HUES48 (cell line): Measurements from ENCODE around the gene TIGD4.

Experiments used
- H3K27ac ChIP-seq: one replicate; pipeline ENCODE4 v1.7.0; 2013; ENCODE audit warnings: low read depth, low read length, inconsistent platforms
- H3K27me3 ChIP-seq: 2 replicates; pipeline ENCODE4 v1.6.1; 2013; ENCODE audit warnings: mild to moderate bottlenecking, low read length; ENCODE audit not compliant: control insufficient read depth, insufficient read depth
- H3K36me3 ChIP-seq: 2 replicates; pipeline ENCODE4 v1.6.1; 2013; ENCODE audit warnings: low read length; ENCODE audit not compliant: control insufficient read depth, insufficient read depth
- H3K4me1 ChIP-seq: 2 replicates; pipeline ENCODE4 v1.6.1; 2013; ENCODE audit warnings: mild to moderate bottlenecking, low read length; ENCODE audit not compliant: control insufficient read depth, insufficient read depth
- H3K4me3 ChIP-seq: 2 replicates; pipeline ENCODE4 v1.5.1; 2013; ENCODE audit warnings: mild to moderate bottlenecking, low read depth, low read length
- H3K9ac ChIP-seq: 2 replicates; pipeline ENCODE4 v1.6.1; 2013; ENCODE audit warnings: mild to moderate bottlenecking, low read depth, low read length, moderate library complexity
- H3K9me3 ChIP-seq: 2 replicates; pipeline ENCODE4 v1.6.1; 2013; ENCODE audit warnings: low read length; ENCODE audit not compliant: control insufficient read depth, insufficient read depth

TIGD4 gene

GRCh38 chr4:152738827-152739226, 40.7 kb downstream of the TIGD4 start:
- Histone ChIP-seq H3K4me1 (no peaks in the 10 kb centered on the region), H3K9ac (no peak overlapping the region), H3K27ac (no peak overlapping the region), H3K4me3 (no peak overlapping the region), H3K27me3 (no peaks in the 10 kb centered on the region), H3K9me3 (no peaks in the 10 kb centered on the region), H3K36me3 (no peaks in the 10 kb centered on the region)

- Histone ChIP-seq H3K9ac (no peak overlapping the region), H3K27me3 (no peaks in the 10 kb centered on the region), H3K9me3 (no peaks in the 10 kb centered on the region), H3K27ac (no peak overlapping the region), H3K4me1 (no peaks in the 10 kb centered on the region), H3K4me3 (no peak overlapping the region), H3K36me3 (no peaks in the 10 kb centered on the region)
Observed at GRCh38 chr4:152735906-152736305, 43.6 kb downstream of the TIGD4 start.

DNA sequence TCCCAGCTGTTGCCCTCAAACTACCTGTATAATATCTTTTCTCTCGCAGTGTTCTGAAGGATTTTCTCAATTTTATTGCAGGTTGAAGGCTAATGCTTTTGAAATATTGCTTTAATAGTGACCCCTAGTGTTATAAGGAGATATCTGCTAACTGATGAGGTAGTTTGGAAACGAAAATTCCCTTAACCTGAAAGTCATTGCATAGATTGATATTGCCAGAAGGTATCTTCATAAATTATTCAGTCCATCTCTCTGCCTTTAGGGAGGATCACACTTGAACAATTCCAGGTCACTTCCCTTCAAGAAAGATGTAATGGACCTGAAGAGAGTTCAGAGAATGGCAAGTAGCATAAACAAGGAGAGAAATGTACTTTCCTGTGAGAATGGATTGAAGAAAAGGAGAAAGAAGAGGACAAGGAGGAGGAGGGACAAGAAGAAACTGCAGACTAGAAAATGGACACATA, 44.1 kb downstream of the TIGD4 start:
- Histone ChIP-seq H3K9ac (no peak overlapping the region), H3K27me3 (no peaks in the 10 kb centered on the region), H3K4me3 (no peak overlapping the region), H3K4me1 (no peaks in the 10 kb centered on the region), H3K9me3 (no peaks in the 10 kb centered on the region), H3K27ac (no peak overlapping the region), H3K36me3 (no peaks in the 10 kb centered on the region)

DNA sequence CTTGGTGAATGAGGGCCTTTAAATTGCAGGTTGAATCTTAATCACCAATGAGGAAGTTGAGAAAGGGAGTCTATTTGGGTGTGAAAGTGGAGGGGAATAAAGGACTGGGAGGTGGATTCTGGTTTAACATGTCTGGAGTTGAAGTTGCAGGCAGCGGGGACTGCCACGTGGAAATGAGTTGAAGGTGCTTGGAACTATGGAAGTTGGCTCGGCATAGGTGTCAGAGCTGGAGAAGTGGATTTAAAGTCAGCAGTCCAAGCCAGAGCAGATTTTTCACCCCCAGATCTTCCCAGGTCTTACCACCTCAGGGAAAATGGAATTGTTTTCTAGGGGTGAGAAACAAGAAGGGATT, 44.9 kb downstream of the TIGD4 start:
- no peaks in the 10 kb centered on the region for H3K36me3 ChIP-seq

GRCh38 chr4:152734015-152734698, 45.4 kb downstream of the TIGD4 start:
- H3K4me3 ChIP-seq = no peak overlapping the region

More for the DNA sequence above, 44.9 kb downstream of the TIGD4 start:
- H3K27ac ChIP-seq = no peak overlapping the region
- H3K4me1 ChIP-seq = no peaks in the 10 kb centered on the region
- H3K9ac ChIP-seq = no peak overlapping the region
- H3K27me3 ChIP-seq = no peaks in the 10 kb centered on the region
- no peaks in the 10 kb centered on the region for H3K9me3 ChIP-seq
- H3K4me3 ChIP-seq = no peak overlapping the region

GRCh38 chr4:152731997-152732396, 47.5 kb downstream of the TIGD4 start:
- H3K4me3 ChIP-seq = no peak overlapping the region
- H3K27ac ChIP-seq = no peak overlapping the region
- H3K9ac ChIP-seq = no peak overlapping the region
- H3K36me3 ChIP-seq = no peaks in the 10 kb centered on the region
- no peaks in the 10 kb centered on the region for H3K27me3 ChIP-seq
- no peaks in the 10 kb centered on the region for H3K4me1 ChIP-seq
- no peaks in the 10 kb centered on the region for H3K9me3 ChIP-seq

More at GRCh38 chr4:152734015-152734698, 45.4 kb downstream of the TIGD4 start:
- Histone ChIP-seq H3K27ac (no peak overlapping the region), H3K9ac (no peak overlapping the region), H3K4me1 (no peaks in the 10 kb centered on the region), H3K27me3 (no peaks in the 10 kb centered on the region), H3K9me3 (no peaks in the 10 kb centered on the region), H3K36me3 (no peaks in the 10 kb centered on the region)

DNA sequence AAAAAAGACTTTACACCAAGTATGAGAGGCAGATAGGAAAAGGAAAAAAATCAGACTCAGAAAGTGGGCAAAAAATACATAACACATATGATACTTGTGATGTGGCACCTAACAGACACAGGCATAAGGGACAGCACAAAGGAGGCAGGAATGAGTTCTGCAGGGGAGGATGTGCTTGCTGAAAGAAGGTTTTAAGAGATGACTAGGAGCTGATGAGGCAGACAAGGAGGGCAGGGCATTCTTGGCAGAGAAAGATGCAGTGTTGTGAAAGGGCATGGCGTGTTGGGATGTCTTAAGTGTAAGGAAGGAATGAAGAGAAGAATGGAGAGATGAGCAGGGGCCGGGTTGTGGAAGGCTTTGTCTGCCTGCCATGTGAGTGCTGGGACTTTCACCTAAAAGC, 50.1 kb downstream of the TIGD4 start:
- Histone ChIP-seq H3K27ac (no peak overlapping the region), H3K4me3 (no peak overlapping the region), H3K36me3 (no peaks in the 10 kb centered on the region), H3K4me1 (no peaks in the 10 kb centered on the region), H3K27me3 (no peaks in the 10 kb centered on the region), H3K9me3 (no peaks in the 10 kb centered on the region), H3K9ac (no peak overlapping the region)

GRCh38 chr4:152728343-152728742, 51.2 kb downstream of the TIGD4 start:
- Histone ChIP-seq H3K4me3 (no peak overlapping the region), H3K36me3 (no peaks in the 10 kb centered on the region), H3K27ac (no peak overlapping the region), H3K4me1 (no peaks in the 10 kb centered on the region), H3K27me3 (no peaks in the 10 kb centered on the region), H3K9ac (no peak overlapping the region), H3K9me3 (no peaks in the 10 kb centered on the region)

DNA sequence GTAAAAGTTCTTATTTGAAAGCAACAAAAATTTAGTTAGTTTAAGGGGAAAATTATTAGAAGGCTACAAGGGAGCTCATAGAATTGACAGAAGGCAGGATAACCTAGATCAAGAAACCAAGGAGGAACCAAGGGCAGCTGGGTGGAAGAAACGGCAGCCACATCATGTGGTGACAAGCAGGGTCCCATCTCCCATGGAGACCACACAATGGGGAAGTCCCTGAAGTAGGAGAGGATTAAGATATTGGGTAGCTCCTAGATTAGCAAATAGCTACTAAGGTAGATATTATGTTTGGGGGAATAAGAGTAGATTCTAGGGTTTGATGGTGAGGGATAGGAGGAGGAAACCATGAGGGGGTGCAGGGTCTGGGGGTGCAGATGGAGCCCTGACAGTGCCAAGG, 51.7 kb downstream of the TIGD4 start:
- no peaks in the 10 kb centered on the region for H3K4me1 ChIP-seq
- H3K9ac ChIP-seq = no peak overlapping the region
- no peaks in the 10 kb centered on the region for H3K36me3 ChIP-seq
- no peak overlapping the region for H3K27ac ChIP-seq
- no peaks in the 10 kb centered on the region for H3K27me3 ChIP-seq
- H3K4me3 ChIP-seq = no peak overlapping the region
- no peaks in the 10 kb centered on the region for H3K9me3 ChIP-seq

DNA sequence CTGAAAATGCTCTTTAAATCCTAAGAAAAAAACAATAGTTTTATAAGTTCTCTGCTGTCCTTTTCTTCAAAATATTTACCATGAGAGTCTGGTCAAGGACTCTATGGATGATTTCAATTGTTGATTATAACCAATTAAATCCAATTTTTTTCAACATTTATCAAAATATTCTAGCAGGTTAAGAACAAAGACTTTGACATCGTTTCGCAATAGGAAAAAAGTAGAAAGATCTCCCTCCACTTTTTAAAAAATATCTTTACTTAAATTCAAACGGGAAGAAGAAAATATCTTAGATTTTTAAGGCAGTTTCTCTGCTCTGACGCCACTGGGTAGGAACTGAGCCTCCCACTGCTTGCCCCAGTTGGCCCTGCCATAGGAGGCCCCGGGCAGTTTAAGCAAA, 55.0 kb downstream of the TIGD4 start:
- H3K9me3 ChIP-seq = no peaks in the 10 kb centered on the region
- no peaks in the 10 kb centered on the region for H3K36me3 ChIP-seq
- no peak overlapping the region for H3K27ac ChIP-seq
- H3K9ac ChIP-seq = no peak overlapping the region
- H3K27me3 ChIP-seq = no peaks in the 10 kb centered on the region
- 0 out of 2 replicates have a peak, but pooled peaks cover 3% of the 10 kb centered on the region for H3K4me1 ChIP-seq
- no peak overlapping the region for H3K4me3 ChIP-seq

DNA sequence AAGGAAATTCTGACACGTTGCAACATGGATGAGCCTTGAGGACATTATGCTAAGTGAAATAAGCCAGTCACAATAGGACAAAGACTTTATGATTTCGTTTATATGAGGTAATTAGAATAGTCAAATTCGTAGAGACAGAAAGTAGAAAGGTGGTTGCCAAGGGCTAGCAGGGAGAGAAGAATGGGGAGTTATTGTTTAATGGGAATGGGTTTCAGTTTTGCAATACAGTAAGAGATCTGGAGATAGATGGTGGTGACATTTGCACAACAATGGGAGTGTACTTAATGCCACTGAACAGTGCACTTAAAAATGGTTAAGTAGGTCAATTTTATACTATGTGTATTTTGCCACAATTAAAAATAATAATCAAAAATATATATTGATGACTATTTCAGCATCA, 56.3 kb downstream of the TIGD4 start:
- Histone ChIP-seq H3K4me3 (no peak overlapping the region), H3K27ac (no peak overlapping the region), H3K4me1 (0 out of 2 replicates have a peak, but pooled peaks cover 3% of the 10 kb centered on the region), H3K9ac (no peak overlapping the region), H3K36me3 (no peaks in the 10 kb centered on the region), H3K27me3 (no peaks in the 10 kb centered on the region), H3K9me3 (no peaks in the 10 kb centered on the region)
